Loucy (cell line): ENCODE measurements around the gene OR2H2.
A peak's percentile ranks its signal among the peaks of the same experiment; 100 is the strongest.

Source experiments
- H2AFZ ChIP-seq: fragments of 200-600 bp; sonication (generic); 2 replicates; pipeline ENCODE4 v1.6.0; 2016; ENCODE audit warnings: antibody characterized with exemption, mild to moderate bottlenecking, low read length, moderate library complexity
- H3F3A ChIP-seq: fragments of 200-600 bp; 2 replicates; pipeline ENCODE4 v1.6.0; 2016; ENCODE audit warnings: antibody characterized with exemption, low read depth, mild to moderate bottlenecking
- H3K27me3 ChIP-seq: fragments of 200-600 bp; sonication (generic); 2 replicates; pipeline ENCODE4 v1.6.1; 2014; ENCODE audit warnings: low read length, mild to moderate bottlenecking; ENCODE audit not compliant: insufficient read depth, poor library complexity, severe bottlenecking
- H3K36me3 ChIP-seq: fragments of 200-600 bp; sonication (generic); 2 replicates; pipeline ENCODE4 v1.6.1; 2016; ENCODE audit warnings: low read length; ENCODE audit not compliant: insufficient read depth
- H3K4me1 ChIP-seq: fragments of 200-600 bp; sonication (generic); 2 replicates; pipeline ENCODE4 v1.5.1; 2014; ENCODE audit warnings: low read length, mild to moderate bottlenecking; ENCODE audit not compliant: insufficient read depth, poor library complexity, severe bottlenecking
- H3K4me2 ChIP-seq: fragments of 200-600 bp; sonication (generic); 2 replicates; pipeline ENCODE4 v1.6.0; 2014; ENCODE audit warnings: antibody characterized with exemption, low read length, low read depth, mild to moderate bottlenecking; ENCODE audit not compliant: poor library complexity, severe bottlenecking
- H3K4me3 ChIP-seq: fragments of 200-600 bp; sonication (generic); 2 replicates; pipeline ENCODE4 v1.5.1; 2014; ENCODE audit warnings: low read length, mild to moderate bottlenecking, mixed read lengths; ENCODE audit not compliant: poor library complexity, severe bottlenecking
- H3K79me2 ChIP-seq: fragments of 200-600 bp; sonication (generic); 2 replicates; pipeline ENCODE4 v1.6.1; 2014; ENCODE audit warnings: low read length; ENCODE audit not compliant: insufficient read depth
- H3K9ac ChIP-seq: fragments of 200-600 bp; sonication (generic); 2 replicates; pipeline ENCODE4 v1.6.0; 2014; ENCODE audit warnings: mild to moderate bottlenecking, low read depth, low read length, moderate library complexity; ENCODE audit not compliant: poor library complexity, severe bottlenecking
- H3K9me2 ChIP-seq: fragments of 200-600 bp; sonication (generic); replicated peaks from 2 replicates; pipeline ENCODE4 v1.6.1; 2016; ENCODE audit warnings: low read depth, low read length, mixed read lengths
- H3K9me3 ChIP-seq: fragments of 200-600 bp; sonication (generic); 2 replicates; pipeline ENCODE4 v1.6.1; 2014; ENCODE audit warnings: mild to moderate bottlenecking, antibody characterized with exemption, low read length, low read depth; ENCODE audit not compliant: insufficient read depth
- H4K20me1 ChIP-seq: fragments of 200-600 bp; sonication (generic); 2 replicates; pipeline ENCODE4 v1.6.0; 2014; ENCODE audit warnings: antibody characterized with exemption, low read length, mild to moderate bottlenecking; ENCODE audit not compliant: insufficient read depth, poor library complexity, severe bottlenecking
- EZH2phosphoT487 ChIP-seq: fragments of 200-600 bp; IDR thresholded peaks from 2 replicates; pipeline ENCODE4 v1.6.1; 2018; ENCODE audit warnings: antibody characterized with exemption, mild to moderate bottlenecking, moderate library complexity, borderline replicate concordance
- TF ChIP-seq, protein P1 (sequence below): fragments of 200-600 bp; sonication (generic); conservative IDR thresholded peaks from 2 replicates; pipeline ENCODE4 v1.5.1; 2014; ENCODE audit warnings: mild to moderate bottlenecking, antibody characterized with exemption, low read length

OR2H2 gene

DNA sequence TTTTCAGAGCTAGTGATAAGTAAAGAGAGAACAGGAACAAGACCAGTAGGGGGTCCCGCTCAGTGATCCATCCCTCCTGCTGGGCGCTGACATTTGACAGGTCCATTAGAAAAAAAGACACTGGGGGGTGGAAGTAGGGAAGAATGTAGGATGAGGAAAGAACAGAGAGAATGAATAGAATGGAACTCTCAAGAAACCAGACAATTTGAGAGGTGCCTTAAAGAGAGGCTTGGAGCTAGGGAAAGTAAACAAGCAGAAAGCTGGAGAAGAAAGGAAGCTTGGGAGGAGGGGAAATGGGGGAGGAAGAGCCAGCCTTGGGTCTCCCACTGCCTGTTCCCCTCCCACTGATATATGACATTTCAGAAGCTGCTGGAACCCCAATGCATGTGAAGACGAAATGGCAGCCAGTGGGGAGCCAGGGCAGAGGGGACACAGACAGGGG lies 39.6 kb downstream of the OR2H2 start:
- no peak overlapping the region for H3K4me3 ChIP-seq
- H3F3A ChIP-seq = no peaks in the 10 kb centered on the region
- H3K4me2 ChIP-seq = no peak overlapping the region
- no peak overlapping the region for H3K9ac ChIP-seq
- H3K9me2 ChIP-seq = no peaks in the 10 kb centered on the region
- no peaks in the 10 kb centered on the region for H3K36me3 ChIP-seq
- H2AFZ ChIP-seq = no peak overlapping the region
- peaks cover 11% of the 10 kb centered on the region for H3K4me1 ChIP-seq
- no peaks in the 10 kb centered on the region for H4K20me1 ChIP-seq
- TF ChIP-seq EZH2phosphoT487 = no peak
- TF ChIP-seq, protein P1, sequence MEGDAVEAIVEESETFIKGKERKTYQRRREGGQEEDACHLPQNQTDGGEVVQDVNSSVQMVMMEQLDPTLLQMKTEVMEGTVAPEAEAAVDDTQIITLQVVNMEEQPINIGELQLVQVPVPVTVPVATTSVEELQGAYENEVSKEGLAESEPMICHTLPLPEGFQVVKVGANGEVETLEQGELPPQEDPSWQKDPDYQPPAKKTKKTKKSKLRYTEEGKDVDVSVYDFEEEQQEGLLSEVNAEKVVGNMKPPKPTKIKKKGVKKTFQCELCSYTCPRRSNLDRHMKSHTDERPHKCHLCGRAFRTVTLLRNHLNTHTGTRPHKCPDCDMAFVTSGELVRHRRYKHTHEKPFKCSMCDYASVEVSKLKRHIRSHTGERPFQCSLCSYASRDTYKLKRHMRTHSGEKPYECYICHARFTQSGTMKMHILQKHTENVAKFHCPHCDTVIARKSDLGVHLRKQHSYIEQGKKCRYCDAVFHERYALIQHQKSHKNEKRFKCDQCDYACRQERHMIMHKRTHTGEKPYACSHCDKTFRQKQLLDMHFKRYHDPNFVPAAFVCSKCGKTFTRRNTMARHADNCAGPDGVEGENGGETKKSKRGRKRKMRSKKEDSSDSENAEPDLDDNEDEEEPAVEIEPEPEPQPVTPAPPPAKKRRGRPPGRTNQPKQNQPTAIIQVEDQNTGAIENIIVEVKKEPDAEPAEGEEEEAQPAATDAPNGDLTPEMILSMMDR = no peak
- H3K79me2 ChIP-seq = no peaks in the 10 kb centered on the region
- H3K9me3 ChIP-seq = no peaks in the 10 kb centered on the region
- no peaks in the 10 kb centered on the region for H3K27me3 ChIP-seq

DNA sequence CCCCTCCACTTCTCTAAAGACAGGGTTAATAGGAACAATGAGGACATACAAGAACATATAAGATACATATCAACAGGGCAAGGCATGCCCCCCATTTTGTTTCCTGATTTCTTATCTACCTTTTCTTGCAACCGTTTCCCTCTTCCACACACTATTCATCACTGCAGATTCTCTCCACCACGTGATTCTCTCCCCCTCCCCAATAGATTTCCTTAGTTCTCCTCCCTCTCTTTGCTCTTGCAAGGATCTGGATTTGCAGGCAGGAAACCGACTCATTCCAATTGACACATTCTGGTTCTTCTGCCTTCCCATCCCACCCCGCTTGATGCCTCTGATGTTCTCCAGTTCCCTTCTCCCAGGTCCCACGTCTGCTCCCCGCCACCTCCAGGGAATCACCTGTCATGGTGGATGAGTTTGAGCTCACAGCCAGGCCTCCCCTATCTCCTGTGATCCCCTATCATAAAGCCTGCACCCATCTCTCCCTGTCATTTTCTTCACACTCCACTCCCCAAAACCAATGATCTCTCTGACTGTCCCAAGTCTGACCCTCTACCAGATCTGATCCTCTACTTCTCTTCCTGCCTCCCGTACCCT lies 40.5 kb downstream of the OR2H2 start:
- no peaks in the 10 kb centered on the region for H3K36me3 ChIP-seq
- TF ChIP-seq, protein P1 = no peak
- TF ChIP-seq EZH2phosphoT487 = no peak
- H3K9me3 ChIP-seq = no peaks in the 10 kb centered on the region
- H3K9me2 ChIP-seq = no peaks in the 10 kb centered on the region
- no peaks in the 10 kb centered on the region for H3F3A ChIP-seq
- no peak overlapping the region for H3K4me2 ChIP-seq
- H3K4me3 ChIP-seq = no peak overlapping the region
- no peaks in the 10 kb centered on the region for H3K79me2 ChIP-seq
- H3K4me1 ChIP-seq = peaks cover 11% of the 10 kb centered on the region
- no peak overlapping the region for H2AFZ ChIP-seq
- no peaks in the 10 kb centered on the region for H3K27me3 ChIP-seq
- no peaks in the 10 kb centered on the region for H4K20me1 ChIP-seq
- H3K9ac ChIP-seq = no peak overlapping the region

DNA sequence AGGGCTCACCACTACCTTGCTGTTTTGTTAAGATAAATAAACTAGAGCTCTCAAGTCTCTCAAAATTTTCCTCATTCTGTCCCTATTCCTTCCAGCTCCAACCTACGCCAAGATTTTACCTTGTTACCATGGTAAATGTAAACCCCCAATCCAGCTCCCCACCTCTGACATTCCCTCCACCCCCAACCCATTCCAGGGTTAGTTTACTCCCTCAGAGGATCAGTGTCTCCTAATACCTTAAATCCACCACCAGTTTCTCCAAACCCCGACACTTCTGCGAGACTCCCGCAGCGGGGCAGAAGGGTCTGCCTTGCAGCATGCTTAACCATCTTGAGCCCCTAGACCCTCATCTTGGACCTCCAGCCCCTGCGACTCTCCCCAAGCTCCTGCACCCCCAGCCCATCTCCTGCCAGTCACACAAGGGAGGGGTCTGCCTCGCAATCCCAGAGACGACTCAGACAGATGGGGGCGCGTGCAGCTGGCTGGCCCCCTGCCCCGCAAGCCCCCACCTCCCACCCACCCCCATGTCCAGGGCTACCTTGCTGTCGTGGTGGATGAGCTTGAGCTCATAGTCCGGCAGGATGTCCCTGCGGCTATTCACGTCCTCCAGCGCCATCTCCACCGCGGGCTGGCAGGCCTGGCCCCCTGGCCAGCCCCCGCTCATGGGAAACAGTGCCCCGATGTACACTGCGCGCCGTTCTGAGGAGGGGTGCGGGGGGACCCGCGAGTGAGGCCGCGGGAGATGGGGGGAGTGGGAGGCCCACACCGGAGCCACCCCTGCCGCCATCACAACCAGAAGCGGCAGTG lies 42.2 kb downstream of the OR2H2 start:
- no peaks in the 10 kb centered on the region for H3F3A ChIP-seq
- H3K9ac ChIP-seq = no peak overlapping the region
- no peak overlapping the region for H3K4me2 ChIP-seq
- no peaks in the 10 kb centered on the region for H3K9me3 ChIP-seq
- peaks cover 20% of the 10 kb centered on the region for H3K4me1 ChIP-seq
- no peaks in the 10 kb centered on the region for H3K27me3 ChIP-seq
- TF ChIP-seq, protein P1 = no peak
- TF ChIP-seq EZH2phosphoT487 = no peak
- H2AFZ ChIP-seq = no peak overlapping the region
- peak overlapping the region; percentile 37 for H3K4me3 ChIP-seq
- no peaks in the 10 kb centered on the region for H3K9me2 ChIP-seq
- H3K79me2 ChIP-seq = no peaks in the 10 kb centered on the region
- no peaks in the 10 kb centered on the region for H3K36me3 ChIP-seq
- H4K20me1 ChIP-seq = no peaks in the 10 kb centered on the region
